AG10803 (cell line): ENCODE results near the gene SUOX.
"Not testable (repeated sequence)": the region's sequence is repeated elsewhere in the genome, so short reads cannot be mapped to it uniquely, and the experiment has no call there.

Source experiments
- DNase-seq: peaks from one replicate; pipeline ENCODE4 v3.0.0; 2010; ENCODE audit warnings: low read depth
- H3K4me3 ChIP-seq: 2 replicates; pipeline ENCODE4 v1.5.1; 2011; ENCODE audit warnings: mild to moderate bottlenecking, low read length, control low read depth
- TF ChIP-seq, protein P1 (sequence below): conservative IDR thresholded peaks from 2 replicates; pipeline ENCODE4 v1.5.1; 2011; ENCODE audit warnings: mild to moderate bottlenecking, low read length, control low read depth, inconsistent platforms

SUOX gene

GRCh38 chr12:55983232-55983842 is 13.7 kb upstream of the SUOX start:
- TF ChIP-seq, protein P1, sequence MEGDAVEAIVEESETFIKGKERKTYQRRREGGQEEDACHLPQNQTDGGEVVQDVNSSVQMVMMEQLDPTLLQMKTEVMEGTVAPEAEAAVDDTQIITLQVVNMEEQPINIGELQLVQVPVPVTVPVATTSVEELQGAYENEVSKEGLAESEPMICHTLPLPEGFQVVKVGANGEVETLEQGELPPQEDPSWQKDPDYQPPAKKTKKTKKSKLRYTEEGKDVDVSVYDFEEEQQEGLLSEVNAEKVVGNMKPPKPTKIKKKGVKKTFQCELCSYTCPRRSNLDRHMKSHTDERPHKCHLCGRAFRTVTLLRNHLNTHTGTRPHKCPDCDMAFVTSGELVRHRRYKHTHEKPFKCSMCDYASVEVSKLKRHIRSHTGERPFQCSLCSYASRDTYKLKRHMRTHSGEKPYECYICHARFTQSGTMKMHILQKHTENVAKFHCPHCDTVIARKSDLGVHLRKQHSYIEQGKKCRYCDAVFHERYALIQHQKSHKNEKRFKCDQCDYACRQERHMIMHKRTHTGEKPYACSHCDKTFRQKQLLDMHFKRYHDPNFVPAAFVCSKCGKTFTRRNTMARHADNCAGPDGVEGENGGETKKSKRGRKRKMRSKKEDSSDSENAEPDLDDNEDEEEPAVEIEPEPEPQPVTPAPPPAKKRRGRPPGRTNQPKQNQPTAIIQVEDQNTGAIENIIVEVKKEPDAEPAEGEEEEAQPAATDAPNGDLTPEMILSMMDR, result no peak
- DNase-seq, result no peak
- no peak overlapping the region for H3K4me3 ChIP-seq

GRCh38 chr12:55984861-55985260 is 12.2 kb upstream of the SUOX start:
- DNase-seq, result no peak
- TF ChIP-seq, protein P1, result no peak
- no peak overlapping the region for H3K4me3 ChIP-seq

- TF ChIP-seq, protein P1, result no peak
- H3K4me3 ChIP-seq, result no peak overlapping the region
- no peak for DNase-seq
Observed at GRCh38 chr12:55985341-55985740, 11.7 kb upstream of the SUOX start.

DNA sequence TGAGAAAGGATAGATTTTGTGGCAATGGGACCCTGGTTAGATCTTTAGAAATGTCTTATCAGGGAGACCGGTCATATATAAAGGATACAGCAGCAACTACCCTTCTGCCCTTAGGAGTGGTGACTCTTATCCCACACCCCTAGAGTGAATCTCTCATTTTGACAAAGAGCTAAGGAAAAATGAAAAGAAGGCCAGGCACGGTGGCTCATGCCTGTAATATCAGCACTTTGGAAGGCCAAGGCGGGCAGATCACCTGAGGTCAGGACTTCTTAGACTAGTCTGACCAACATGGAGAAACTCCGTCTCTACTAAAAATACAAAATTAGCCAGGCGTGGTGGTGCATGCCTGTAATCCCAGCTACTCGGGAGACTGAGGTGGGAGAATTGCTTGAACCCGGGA is 11.1 kb upstream of the SUOX start:
- H3K4me3 ChIP-seq, DNase-seq: not testable (repeated sequence)

DNA sequence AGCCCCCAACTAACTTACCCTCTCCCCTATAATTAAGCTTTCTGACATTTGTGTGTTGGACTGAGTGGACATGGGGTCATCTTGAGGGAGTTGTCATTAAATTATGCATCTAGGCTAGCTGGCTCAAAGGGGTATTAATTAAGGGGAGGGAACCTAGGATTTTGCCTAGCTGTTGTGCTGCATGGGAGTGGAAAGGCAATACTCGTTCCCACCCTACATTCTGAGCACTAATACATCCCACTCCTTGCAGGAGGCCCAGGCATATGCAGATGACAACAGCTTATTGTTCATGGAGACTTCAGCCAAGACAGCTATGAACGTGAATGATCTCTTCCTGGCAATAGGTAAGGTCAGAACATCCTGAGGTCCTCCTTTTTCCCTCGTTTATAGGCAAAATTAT is 6.0 kb upstream of the SUOX start:
- TF ChIP-seq, protein P1, result no peak
- no peak for DNase-seq
- H3K4me3 ChIP-seq, result no peak overlapping the region

DNA sequence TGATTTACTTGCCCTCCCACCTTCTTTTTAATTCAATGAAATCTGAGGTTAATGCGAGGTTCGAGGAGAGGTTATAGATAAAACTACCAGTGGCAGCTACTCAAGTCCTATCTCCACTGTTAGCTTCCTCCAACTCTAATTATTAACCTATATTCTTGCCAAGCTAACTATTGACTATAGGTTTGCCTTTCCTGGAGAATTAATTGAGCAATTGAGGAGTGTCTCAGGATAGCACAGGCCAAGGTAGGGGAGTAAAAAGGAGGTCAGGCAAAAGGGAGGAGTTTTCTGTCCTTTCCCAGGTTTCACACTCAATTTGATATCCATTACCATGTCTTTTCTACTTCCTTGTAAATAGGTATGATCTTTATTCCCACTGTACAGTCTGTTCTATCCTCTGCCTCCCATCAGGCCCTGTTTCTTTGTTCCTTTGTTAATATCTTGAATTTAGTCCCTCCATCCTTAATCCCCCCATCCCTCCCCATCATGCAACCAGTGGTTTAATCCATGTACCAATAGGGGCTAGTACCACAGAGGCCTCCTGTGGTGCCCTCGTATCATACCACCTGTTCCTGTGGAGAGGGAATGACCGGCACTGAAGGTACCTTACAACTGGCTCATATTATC is 3.7 kb upstream of the SUOX start:
- H3K4me3 ChIP-seq, result no peak overlapping the region
- TF ChIP-seq, protein P1, result no peak
- DNase-seq, result no peak

DNA sequence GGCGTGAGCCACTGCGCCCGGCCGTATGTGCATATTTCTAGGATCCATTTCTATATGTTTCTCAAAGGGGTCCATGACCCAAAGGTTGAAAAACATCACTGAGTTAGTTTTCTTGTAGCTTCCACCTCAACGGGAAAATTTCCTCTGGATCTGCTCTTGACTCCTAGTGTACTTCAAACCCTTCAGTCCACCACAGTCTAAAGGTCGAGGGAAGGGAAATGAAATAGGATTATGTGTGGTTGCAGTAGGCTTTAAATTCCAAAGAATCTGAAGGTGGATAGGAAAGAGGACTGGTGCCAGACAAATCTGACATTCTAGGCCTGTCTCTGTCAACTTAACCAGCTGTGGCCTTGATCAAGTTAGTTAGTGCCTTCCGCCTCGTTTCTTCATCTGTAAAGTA is 1.7 kb upstream of the SUOX start:
- no peak overlapping the region for H3K4me3 ChIP-seq
- DNase-seq, result no peak
- TF ChIP-seq, protein P1, result no peak
